GM20431 (cell line): ENCODE data around the gene ETFA.

ENCODE experiments used
- in situ Hi-C: fragments of 300-500 bp; cut with MseI, MboI; formaldehyde crosslinking; loops from one replicate; pipeline ENCODE4 v1.15.0; 2020; ENCODE audit warnings: low sequenced_read_pairs; ENCODE audit not compliant: unreplicated experiment

ETFA gene

GRCh38 chr15:76233921-76234320 lies 77.3 kb downstream of the ETFA start:
- in situ Hi-C loops: no loop called here

GRCh38 chr15:76229266-76229665 lies 82.0 kb downstream of the ETFA start:
- in situ Hi-C loops: no loop called here

- in situ Hi-C loops: no loop called here
Measured at GRCh38 chr15:76223521-76223920, 87.7 kb downstream of the ETFA start.

- in situ Hi-C loops: no loop called here
Measured at GRCh38 chr15:76222159-76222558, 89.1 kb downstream of the ETFA start.

- in situ Hi-C loops: no loop called here
Measured at GRCh38 chr15:76221085-76221767, 90.0 kb downstream of the ETFA start.

- in situ Hi-C loops: no loop called here
Measured at GRCh38 chr15:76217882-76218217, 93.4 kb downstream of the ETFA start.

GRCh38 chr15:76217029-76217881 lies 94.0 kb downstream of the ETFA start:
- in situ Hi-C loops: no loop called here

- in situ Hi-C loops: no loop called here
Measured at GRCh38 chr15:76215634-76216033, 95.6 kb downstream of the ETFA start.

GRCh38 chr15:76209942-76210341 lies 101.3 kb downstream of the ETFA start:
- in situ Hi-C loops: no loop called here

- in situ Hi-C loops: no loop called here
Measured at GRCh38 chr15:76209523-76209922, 101.7 kb downstream of the ETFA start.

GRCh38 chr15:76208786-76209424 lies 102.4 kb downstream of the ETFA start:
- in situ Hi-C loops: no loop called here

- in situ Hi-C loops: no loop called here
Measured at GRCh38 chr15:76208084-76208785, 103.0 kb downstream of the ETFA start.

- in situ Hi-C loops: no loop called here
Measured at GRCh38 chr15:76206325-76206976, 104.8 kb downstream of the ETFA start.

- in situ Hi-C loops: no loop called here
Measured at GRCh38 chr15:76204916-76205460, 106.3 kb downstream of the ETFA start.

GRCh38 chr15:76204109-76204845 lies 107.0 kb downstream of the ETFA start:
- in situ Hi-C loops: no loop called here

- in situ Hi-C loops: no loop called here
Measured at GRCh38 chr15:76203346-76204108, 107.7 kb downstream of the ETFA start.

- in situ Hi-C loops: no loop called here
Measured at GRCh38 chr15:76201536-76202255, 109.6 kb downstream of the ETFA start.

- in situ Hi-C loops: no loop called here
Measured at GRCh38 chr15:76200641-76201105, 110.6 kb downstream of the ETFA start.
